Embryonic facial prominence (tissue), 1 donor: ENCODE data around the gene PCLO.
"Not testable (repeated sequence)": the region's sequence is repeated elsewhere in the genome, so short reads cannot be mapped to it uniquely, and the experiment has no call there.

Experiments
- DNase-seq: peaks from one replicate; pipeline ENCODE4 v3.0.0-alpha.2; 2016; ENCODE audit errors: extremely low spot score

Gene PCLO

DNA sequence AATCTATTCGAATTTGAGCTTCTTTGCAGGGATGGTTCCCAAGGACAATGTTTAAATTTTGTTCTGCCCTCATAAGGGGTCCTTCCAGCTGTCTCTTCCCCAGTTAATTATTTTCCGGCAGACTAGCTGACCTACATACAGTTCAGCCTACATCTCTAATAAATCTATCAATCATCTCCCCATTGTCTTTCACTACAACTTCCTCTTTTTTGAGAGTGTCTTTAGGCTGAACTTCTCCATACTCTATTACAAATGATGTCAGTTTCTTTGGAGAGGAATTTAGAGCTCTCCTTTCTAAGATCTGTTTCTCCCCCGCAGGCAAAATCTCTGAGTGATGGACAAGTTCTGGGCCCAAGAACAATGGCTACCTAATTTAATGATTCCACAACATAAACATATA, 122.2 kb downstream of the PCLO start:
- DNase-seq = no peak

DNA sequence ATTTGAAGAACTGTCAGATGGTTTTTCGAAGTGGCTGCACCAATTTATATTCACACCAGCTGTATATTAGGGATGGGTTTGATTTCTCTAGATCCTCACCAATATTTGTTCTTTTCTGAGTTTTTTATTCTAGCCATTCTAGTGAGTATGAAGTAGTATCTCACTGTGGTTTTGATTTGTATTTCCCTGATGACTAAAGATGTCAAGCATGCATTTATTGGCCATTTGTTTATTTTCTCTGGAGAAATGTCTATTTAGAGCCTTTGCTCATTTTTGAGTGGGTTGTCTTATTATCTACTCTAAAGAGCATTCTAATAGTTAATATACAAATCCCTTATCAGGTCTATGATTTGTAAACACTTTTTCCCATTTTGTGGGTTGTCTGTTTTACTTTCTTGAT, 123.9 kb downstream of the PCLO start:
- DNase-seq = no peak

DNA sequence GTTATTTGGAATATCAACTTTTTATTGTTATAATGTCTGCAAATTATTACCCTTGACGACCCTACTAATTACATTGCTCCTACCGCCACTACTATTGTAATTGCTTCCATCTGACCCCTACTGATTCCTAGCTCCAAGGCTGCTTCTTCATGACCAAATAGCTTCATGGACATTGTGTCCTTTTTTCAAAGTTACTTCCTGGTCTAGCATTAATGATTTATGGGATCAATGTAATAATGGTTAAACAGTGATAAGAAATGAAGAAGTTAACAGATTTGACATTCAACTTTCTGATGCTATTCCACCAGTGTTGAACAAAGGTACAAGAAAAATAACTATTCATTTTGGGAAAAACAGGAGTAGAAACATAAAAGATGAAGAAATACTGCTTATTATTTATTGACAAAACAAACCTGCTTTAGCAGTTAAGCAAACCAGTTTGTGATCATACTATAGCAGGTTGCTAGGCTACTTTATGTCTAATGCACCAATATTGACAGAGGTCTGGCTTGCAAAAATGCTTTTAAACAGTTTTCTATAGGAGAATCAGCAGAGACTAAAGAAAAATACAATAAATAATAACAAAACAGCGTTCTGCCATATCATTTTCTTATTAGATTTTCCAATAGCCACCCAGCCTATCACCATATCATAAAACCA, 125.8 kb downstream of the PCLO start:
- no peak for DNase-seq

DNA sequence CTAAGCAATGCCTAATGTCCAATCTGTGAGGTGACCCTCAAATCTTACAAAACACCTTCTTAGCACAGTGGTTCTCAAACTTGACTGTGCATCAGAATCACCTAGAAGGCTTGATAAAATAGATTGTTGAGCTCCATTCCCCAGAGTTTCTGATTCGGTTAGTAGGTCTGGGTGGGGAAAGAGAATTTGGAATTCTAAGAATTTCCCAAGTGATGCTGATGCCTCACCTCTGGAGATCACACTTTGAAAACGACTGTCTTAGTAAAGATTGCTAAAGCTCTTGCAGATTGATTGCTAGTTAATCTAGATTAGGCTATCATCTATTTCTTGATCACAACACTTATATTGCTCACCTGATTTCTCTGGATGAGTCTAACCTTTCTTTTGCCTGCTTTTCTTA, 126.6 kb downstream of the PCLO start:
- DNase-seq = no peak

DNA sequence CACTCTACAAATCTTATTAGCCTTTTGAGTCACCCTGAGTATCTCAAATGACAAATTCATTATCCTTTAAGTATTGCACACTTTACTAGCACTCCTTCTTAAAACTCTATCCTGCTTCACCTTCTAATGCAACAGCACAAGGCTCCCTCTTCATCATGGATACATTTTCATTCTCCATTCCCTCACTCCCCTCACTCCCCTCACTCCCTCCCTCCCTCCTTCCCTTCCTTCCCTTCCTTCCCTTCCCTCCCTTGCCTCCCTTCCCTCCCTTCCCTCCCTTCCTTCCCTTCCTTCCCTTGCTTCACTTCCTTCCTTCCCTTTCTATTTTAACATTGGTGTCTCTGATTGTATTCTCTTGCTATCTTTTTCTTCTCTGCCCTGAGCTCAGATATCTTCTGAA, 130.5 kb downstream of the PCLO start:
- DNase-seq = no peak

DNA sequence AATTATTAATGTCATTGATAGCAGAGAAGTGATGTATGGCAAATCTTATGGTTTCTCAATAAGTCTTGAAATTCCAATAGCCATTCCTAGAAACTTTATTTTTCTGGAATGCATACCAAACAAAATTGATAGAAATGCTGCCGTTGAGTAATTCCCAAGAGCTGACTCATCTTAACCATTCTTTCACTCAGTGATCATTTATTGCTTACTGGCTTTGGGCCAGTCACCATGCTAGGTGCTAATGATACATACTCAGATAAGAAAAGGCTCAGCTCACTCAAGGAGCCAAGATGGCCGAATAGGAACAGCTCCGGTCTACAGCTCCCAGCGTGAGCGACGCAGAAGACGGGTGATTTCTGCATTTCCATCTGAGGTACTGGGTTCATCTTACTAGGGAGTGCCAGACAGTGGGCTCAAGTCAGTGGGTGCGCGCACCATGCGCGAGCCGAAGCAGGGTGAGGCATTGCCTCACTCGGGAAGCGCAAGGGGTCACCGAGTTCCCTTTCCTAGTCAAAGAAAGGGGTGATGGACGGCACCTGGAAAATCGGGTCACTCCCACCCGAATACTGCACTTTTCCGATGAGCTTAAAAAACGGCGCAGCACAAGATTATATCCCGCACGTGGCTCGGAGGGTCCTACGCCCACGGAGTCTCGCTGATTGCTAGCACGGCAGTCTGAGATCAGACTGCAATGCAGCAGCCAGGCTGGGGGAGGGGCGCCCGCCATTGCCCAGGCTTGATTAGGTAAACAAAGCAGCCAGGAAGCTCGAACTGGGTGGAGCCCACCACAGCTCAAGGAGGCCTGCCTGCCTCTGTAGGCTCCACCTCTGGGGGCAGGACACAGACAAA, 138.6 kb downstream of the PCLO start:
- DNase-seq = not testable (repeated sequence)

DNA sequence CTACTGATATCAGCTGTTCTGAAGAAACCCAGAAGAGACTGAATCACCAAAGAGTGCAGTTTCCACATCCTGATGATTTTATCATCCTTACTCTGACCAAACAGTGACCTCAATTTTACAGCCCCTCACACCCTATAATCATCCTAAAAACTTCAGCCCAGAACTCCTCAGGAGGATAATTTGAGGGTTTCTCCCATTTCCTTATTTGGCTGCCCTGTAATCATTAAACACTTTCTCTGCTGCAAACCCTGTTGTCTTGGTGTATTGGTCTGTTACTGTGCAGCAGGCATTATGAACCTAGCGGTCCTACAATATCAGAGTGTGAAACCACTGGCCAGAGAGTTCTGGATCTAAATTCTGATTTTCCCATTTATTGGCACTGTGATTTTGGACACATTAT, 141.7 kb downstream of the PCLO start:
- no peak for DNase-seq

DNA sequence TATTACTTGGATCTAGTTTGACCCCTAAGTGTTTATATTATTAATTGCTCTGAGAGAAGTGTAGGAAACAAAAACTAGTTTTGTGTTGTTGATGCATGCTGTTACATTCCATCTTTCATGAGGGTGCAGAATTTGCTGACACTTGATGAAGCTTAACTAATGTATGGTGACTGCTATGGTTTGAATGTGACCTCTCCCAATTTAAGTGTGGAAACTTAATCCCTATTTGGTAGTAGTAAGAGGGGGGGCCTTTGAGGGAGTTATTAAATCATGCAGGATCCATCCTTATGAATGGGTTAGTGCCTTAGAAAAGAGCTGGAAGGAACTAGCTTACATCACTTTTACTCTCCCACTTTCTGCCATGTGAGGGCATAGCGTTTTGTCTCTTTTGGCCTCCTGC, 142.5 kb downstream of the PCLO start:
- DNase-seq = no peak

DNA sequence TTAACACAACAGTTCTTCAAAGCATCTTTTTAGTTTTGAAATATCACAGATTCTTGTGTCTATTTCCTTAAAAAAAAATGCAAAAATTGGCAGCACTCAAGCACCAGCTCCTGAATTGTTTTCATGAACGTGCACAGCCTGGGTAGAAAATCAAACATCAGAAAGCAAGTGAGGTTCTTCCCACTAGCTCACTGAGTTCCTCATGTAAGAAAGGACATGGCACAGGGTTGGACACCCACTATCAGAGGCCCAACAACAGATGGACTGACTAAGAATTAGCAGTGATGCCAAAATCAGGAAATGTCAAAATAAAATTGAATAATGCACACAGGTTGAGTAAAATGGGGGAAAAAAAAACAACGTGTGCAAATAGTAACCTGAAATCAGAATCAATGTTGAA, 146.8 kb downstream of the PCLO start:
- no peak for DNase-seq

DNA sequence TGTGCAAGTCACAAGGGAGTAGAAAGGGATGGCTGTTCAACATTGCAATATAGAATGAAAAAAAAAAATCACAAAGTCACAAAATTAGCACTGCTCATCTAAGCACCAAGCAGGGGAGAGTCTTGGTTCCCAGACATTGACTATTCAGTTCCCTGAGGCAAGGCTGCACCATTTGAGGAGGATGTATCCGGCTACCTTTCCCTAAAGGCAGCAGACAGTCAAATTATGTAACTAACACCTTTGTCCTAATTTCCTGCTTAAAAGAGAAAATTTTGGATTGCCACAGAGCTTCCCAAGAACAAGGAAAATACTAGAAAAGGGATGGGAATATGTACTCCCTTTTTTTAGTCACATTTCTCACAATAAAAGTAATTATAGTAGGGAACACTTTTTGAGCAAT, 148.1 kb downstream of the PCLO start:
- no peak for DNase-seq

DNA sequence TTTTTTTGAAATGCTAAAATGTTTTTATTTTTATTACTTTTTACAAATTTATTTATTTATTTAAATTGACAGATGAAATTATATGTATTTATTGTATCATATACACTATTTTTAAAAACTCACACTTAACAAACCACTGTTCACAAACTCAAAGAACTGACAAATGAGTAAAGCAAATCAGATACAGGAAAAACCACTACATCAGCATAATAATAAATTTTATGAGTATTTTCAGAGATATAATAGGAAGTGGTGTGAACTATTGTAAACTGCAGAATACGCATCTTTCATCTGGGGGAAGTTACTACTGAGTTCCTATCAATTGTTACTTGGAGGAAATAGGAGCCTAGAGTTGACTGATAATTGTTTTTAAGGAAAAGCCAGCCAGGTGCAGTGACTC, 150.7 kb downstream of the PCLO start:
- no peak for DNase-seq

DNA sequence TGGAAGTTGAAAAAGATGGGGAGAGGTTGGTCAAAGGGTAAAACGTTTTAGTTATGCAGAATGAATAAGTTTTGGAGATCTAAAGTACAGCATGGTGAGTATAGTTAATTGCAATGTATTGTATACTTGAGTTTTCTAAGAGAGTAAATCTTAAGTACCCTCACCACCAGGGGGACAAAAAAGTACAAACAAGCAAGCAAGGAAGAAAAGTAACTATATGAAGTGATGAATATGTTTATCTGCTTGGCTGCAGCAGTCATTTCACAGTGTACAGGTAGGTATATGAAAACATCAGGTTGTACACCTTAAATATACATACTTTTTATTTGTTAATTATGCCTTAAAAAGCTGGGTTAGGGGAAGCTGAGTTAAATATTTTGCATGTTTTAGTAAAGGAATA, 157.3 kb downstream of the PCLO start:
- DNase-seq = no peak

DNA sequence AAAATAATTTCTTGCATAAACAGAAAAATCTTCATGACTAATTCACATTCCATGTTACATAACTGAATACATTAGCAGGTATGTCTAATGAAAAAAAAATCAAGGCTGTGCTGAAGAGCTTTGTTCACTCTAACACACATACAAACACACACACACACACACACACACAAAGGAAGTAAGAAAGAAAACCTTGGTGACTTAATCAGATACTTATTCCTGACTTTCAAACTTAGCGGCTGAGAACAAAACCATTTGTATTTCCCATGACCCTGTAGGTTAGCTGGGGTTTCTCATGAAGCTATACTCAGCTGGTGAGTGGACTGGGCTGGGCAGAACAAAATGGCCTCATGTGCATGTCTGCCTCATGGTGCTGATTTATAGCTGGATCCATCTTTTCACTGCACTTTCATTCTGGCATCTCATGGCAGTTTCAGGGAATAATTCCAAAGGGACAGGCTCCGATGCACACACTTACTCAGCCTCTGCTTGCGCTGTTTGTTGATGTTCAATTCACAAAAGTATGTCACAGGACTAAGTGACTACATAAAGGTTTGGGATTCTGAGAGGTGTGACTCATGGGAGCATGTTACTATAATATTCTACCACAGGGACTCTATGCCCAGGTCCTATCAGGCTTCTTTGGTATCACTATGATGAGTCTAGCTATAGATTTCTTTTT, 161.2 kb downstream of the PCLO start:
- no peak for DNase-seq

DNA sequence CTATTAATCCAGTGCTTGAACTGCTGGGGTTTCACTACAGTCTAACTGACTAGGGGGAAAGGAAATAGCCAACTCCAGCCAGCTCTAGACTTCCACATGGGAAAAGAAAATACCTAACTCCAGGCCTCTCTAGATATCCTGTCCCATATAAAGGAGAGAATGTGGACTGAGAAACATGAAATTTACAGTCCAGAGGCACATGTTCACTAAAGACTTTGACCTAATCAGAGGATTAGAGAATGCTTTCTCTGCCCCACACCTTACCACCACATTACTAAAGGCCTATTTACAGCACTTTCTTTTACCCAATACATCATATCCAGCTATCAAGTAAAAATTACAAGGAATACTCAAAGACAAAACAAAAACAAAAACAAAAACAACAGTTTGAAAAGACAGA, 164.2 kb downstream of the PCLO start:
- no peak for DNase-seq

DNA sequence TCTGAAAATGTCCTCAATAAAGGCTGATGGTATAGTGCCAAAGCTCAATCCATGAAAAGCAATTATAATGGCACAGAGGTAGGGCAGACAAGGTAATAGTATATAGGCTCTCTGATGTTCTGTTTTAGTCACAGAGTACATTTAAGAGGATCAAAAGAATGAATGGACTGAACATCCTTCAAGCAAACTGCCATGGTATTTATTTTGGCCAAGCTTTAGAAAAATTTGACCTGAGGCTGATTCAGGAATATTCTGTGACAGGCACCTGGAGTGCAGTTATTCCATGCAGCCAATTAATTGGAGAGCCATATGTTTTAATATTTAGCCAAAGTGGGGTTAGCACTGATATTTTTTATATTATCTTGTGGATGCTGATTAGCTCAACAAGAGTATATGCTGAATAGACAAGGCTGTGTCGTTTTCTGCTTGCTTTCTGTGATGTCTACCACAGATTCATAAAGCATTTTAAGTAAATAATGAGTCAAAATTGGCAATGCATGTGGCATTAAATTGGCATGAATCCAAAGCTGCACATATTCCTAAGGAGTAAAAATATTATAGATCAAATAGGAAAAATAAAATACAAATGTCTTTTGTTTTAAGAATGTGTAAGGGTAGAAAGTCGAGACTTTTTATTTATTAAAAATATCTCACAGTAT, 177.4 kb downstream of the PCLO start:
- DNase-seq = no peak

DNA sequence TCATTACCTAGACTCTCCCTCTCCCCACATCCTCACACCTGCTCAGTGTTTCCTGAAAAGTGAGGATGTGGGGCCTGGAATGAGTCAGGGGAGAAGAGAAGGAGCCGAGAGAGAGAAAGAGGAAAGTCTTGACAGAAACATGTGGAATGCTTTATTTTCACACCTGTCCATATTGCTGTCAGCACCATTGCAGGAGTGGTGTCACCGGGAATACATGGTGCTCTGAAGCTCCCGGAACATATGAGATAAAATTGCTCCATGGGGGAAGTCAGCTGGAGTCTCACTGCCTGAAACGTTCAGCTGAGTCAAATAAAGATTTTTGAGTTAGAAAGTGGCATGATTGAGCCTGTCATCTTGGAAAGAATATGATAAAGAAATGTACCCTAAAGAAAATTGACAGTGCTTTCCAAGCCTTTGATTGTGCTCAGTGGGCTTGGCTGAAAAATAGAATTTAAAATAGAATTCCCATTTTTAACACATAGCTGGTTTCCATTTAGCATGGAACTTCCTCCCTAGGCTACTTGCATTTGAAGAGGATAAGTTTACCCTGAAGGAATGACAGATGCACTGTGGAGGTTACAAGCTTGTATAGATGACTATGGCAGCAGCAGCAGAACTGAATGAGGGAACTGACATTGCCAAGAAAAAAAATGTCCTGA, 182.4 kb downstream of the PCLO start:
- no peak for DNase-seq

DNA sequence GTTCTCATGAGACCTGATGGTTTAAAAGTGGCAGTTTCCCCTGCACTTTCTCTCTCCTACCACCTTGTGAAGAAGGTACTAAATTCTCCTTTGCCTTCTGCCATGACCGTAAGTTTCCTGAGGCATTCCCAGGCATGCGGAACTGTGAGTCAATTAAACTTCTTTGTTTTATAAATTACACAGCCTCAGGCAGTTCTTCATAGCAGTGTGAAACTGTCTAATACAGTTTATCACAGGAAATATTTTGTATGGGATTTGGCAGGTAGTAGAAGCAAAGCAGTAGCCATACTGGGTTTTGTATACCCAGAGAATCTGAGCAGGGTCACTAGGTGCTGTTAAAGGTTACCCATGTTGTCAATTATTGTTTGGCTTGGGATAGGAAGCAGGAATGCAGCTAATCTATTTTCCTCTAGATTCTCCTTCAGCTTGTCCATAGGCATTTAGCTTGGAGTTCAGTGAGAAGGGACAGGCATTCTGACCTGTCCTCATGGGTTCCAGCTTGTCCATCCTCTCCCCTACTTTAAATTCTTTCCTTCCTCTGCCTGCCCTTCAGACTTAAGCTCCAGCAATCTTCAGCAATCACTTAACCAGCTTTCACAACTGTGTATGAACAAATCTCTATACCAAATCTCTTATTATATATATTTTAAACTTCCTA, 186.7 kb downstream of the PCLO start:
- no peak for DNase-seq

DNA sequence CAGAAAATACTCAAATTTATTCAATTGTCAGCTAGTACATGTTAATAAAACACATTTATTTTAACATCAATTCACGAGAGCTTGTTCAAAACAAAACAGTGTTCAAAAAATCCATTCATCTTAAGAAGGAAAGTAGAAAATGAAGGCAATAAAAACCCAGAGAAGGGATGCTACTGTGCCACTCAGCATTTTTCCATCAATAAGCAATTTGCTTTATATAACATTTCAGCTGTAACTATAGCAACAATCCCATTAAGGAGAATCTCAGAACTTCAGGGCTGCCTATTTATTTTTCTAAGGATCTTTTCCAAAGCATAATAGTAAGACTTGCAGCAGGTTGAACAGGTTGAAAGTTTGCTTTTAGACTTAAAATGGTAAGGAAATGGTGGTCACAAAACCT, 190.5 kb downstream of the PCLO start:
- no peak for DNase-seq

DNA sequence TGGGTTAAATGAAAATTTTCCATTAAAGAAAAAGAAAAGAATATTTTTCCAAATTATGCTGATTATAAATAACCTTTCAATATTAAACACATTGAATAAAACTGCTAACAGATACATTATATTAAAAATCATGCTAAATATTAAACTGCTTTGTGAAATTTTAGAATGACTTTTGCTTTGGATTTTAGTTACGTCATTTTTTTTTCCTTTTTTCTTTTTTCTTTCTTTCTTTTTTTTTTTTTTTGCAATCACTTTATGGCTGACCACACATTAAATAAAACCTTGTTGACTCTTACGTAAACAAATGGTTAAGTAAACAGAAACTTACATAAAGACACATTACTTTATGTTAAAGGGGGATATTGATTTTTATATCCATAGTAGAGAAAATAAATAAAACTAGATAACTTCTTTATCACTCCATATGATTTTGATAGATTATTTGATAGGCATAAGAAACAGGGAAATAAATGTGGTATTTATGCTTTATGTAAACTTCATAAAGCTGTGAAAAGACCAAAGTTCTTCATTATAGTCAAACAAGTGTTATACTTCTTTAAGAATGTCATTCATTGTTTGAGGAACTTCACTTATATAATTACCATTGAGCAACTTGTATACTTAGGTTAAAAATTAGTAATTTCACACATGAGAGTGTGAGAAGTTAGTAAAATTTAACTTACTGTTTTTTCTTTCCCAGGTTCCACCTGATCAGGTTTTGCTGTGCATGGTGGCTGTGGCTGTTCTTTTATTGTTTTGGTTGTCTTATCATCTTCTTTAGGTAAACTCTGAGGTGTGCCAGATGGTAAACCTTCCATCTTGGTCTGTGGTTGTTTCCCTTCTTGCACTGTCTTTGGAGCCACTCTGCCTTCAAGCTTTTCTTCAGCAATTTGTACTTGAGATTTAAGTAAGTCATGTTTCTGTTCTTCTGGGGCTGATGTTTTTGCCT, 197.3 kb downstream of the PCLO start:
- no peak for DNase-seq
